Measurements from ENCODE around the gene KPRP.

The KPRP gene, protein sequence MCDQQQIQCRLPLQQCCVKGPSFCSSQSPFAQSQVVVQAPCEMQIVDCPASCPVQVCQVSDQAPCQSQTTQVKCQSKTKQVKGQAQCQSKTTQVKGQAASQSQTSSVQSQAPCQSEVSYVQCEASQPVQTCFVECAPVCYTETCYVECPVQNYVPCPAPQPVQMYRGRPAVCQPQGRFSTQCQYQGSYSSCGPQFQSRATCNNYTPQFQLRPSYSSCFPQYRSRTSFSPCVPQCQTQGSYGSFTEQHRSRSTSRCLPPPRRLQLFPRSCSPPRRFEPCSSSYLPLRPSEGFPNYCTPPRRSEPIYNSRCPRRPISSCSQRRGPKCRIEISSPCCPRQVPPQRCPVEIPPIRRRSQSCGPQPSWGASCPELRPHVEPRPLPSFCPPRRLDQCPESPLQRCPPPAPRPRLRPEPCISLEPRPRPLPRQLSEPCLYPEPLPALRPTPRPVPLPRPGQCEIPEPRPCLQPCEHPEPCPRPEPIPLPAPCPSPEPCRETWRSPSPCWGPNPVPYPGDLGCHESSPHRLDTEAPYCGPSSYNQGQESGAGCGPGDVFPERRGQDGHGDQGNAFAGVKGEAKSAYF

DNA sequence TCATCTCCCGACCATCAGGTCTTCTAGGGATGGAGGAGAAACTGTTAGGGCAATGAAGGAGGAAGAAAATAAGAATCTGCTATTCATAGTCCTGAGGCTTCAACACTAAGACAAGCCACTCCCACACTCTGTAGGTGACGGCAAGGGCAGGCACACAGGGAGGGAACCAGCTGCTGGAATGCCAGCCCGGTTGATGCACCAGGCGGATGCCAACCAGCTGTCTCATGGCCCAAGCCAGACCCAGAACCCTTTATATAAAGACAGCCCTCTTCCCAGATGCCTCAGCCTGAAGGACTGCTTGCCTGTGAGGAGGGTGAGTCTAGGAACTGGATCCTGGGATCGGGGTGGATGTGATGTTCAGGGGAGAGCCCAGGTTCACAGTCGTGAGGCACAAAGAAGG lies at the start of gene KPRP:
Gene KPRP (plus strand): TSS at position 279 of the 400 bp plus-strand sequence. CDS start 1,564 bp downstream, outside the sequence.
- no peak for DNase-seq

DNA sequence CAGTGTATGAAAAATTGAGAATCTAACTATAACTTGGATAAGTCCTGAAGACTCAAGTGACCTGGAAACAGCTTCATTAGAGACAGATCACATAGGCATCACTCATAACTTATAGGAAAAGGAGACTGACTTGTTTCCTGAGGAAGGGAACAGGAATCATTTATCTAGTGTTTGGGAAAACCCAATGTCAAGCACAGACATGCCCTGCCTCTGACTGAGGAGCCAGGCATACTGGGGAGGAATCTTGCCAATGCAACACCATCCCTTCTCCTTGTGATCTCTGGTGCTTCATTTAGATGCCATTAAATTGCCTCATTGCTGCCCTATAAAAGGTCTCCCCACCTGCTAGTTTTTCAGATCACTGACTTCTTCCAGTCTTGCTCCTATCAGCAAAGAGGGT lies 39.6 kb upstream of the KPRP start:
- no peak for DNase-seq

GRCh38 chr1:152725261-152725660 lies 32.6 kb upstream of the KPRP start:
- no peak for DNase-seq

DNA sequence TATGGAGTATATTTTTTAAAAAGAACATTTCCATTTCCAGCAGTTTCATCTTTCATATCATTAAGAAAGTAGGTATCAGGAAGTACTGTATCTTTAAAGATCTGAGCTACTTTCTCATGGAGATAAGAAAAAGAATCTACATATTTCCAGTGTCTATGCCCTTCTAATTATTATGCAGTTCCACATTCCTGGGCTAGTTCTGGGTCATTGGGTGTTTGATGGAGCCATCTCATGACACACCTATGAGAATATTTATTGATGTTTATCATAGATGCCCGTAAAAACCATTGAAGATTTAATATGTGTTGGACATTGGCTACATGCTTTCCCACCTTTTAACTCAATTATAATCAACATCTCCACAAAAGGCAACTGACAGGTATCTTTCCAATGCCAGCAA lies 28.8 kb upstream of the KPRP start:
- DNase-seq, result no peak

- no peak for DNase-seq
Measured at GRCh38 chr1:152735648-152736047, 22.2 kb upstream of the KPRP start.

DNA sequence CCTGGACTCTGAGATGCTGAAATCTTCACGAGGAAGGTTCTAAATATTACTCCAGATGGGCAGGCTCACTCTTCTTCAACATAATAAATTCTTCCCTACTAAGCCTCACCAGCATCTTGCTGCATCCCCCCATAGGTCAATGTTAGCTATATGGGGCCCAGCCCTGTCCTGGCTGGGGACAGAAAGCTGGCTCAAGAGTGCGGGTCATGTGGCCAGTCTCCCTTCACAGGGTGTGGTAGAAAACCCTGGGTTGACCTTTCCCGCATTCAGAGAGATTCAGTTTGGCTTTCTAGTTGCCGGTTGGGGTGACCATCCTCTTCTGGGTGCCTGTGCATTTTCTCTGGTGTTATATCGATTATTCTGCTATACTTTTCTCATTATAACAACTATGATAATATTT lies 19.8 kb upstream of the KPRP start:
- DNase-seq, result no peak

DNA sequence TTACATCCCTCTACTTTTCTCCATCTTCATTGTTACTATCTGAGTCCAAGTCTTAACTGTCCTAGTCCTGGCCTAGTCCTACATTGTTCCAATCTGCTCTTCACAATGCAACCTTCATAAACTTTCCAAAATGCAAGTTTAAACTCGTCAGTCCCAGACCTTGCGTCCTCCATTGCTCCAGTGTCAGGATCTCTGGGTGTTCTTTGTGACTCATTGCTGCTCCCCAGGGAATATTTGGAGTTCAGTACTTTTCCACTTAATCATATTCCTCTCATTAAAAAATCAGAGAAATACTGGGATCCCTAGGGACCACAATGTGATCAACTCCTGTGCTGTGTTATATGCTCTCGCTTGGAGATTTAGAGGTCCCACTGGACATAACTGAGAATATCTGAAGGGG lies 18.0 kb upstream of the KPRP start:
- no peak for DNase-seq

DNA sequence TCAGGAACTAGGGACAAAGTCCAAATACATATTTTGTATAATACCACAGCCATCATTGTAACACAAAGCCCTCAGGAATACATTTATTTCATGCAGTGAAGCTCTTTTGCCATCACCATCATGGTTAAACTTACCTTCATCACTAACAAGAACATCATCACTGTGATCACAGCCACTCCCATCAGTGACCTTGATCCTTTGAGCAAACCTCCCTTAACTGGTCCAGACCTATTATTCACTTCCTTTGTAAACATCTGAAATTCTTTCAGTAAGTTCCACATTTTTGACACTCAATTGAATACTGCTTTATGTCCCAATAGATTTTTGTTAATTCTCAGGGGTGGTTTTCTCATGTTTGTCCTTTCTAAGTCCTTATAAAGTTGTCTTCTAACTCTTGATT lies 16.2 kb upstream of the KPRP start:
- no peak for DNase-seq

- DNase-seq, result no peak
Measured at GRCh38 chr1:152743371-152744145, 14.3 kb upstream of the KPRP start.

GRCh38 chr1:152745289-152745704 lies 12.5 kb upstream of the KPRP start:
- DNase-seq, result no peak

DNA sequence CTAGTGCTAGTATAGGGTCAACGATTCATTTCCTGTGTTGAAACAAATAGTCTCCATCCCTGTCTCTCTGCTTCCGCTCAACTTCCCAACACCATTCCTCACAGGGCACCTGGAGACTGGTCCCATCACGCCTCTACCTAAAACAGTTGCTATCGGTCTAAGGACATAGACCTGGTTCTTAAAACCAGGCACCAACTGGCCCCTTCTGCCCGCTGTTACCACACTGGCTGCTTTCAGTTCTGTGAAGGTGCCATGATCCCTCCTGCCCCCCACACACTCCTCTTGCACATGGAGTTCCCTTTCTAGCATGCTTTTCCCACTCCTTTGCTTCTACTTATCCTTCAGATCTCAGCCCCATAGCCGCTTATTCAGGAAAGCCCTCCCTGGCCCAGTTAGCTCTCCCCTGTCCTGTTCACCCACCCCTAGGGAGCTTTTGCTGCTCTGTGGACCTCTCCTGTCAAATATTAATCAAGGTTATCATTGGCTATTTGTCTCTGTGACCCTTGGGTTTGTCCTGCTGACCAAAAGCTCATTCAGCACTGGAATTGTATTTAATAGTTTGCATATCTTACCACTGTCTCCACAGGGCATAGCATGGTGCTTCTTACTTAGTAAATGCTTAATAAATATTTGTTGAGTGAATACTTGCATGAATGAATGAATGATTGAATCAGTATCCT lies 11.9 kb upstream of the KPRP start:
- DNase-seq, result no peak

DNA sequence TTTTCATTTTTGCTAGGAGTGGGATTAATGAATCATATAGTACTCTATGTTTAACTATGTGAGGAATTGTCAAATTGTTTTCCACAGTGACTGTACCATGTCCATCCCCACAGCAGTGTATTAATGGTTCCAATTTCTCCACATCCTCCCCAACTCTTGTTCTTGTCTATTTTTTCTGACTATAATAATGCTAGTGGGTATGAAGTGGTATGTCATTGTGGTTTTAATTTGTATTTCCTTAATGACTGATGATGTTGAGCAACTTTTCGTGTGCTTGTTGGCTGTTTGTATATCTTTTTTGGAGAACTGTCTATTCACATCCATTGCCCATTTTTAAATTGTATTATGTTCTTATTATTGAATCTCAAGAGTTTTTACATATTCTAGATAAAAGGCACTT lies 10.0 kb upstream of the KPRP start:
- no peak for DNase-seq

GRCh38 chr1:152752225-152752624 lies 5.6 kb upstream of the KPRP start:
- no peak for DNase-seq

GRCh38 chr1:152753586-152753985 lies 4.2 kb upstream of the KPRP start:
- no peak for DNase-seq

DNA sequence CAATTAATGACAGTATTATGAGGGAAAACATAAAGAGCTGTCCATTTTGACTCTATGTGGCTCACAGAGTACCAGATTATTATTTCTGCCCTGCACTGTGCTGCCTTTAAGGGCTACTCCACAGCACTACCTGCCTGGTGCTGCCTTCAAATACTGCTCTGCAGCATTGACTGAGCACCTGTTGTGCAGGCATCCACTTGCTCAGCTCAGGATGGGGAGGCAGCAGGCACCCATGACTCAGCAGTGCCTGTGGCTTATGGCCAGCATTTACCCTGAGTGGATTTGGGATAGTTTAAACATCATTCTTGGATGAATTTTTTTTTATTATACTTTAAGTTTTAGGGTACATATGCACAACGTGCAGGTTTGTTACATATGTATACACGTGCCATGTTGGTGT lies 953 bp upstream of the KPRP start:
- DNase-seq, result no peak

DNA sequence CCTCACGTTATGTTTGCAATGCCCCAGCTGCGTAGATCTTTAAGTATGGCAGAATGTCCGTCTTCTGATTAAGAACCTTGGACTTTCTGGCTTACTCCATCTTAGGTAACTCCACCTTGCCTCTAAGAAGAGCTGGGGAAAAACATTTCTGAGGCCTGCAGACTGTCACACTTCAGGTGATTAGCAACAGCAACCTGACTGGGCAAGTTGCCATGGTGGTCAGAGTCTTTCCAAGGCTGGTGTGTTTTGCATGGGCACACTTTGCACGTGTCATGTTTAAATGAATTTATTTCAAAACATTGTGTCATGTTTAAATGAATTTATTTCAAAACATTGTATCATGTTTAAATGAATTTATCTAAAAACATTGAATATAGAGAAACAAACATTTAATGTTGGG lies 811 bp downstream of the KPRP start:
- DNase-seq, result no peak

- DNase-seq, result no peak
Measured at GRCh38 chr1:152759453-152760173, 1.8 kb downstream of the KPRP start.

GRCh38 chr1:152760551-152761190 lies 2.8 kb downstream of the KPRP start:
- DNase-seq, result no peak

DNA sequence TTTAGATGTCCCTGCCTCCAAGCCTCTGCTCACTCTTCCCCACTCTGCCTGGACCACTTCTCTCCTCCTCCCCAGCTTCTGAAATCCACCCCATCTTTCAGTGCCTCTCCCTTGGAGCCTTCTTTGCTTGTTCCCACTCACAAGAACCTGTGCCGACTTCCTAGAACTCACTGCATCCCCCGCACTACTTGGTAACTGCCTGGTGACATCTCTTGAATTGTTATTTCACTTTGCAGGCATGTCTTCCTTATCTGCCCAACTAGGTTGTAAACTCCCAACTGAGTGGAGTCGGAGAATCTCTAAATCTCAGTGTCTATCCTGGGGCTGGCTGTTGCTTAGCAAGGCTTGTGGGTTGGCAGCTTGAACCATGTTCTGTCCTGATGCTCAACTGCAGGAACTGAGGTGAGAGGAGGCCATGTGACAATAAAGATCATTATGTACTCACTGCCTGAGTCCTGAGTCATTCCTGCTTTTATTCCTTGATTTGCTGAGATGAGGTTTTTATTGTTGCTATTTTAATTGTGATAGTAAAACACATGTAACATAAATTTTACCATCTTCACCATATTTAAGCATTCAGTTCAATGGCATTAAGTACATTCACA lies 3.9 kb downstream of the KPRP start:
- DNase-seq, result peak in 2 of 51 donors; percentile 15 to 57

GRCh38 chr1:152768847-152769533 lies 11.2 kb downstream of the KPRP start:
- DNase-seq, result no peak

All from hypothalamus (tissue), 51 donors.